Mesenchymal stem cell (in vitro differentiated cells and primary cell): Measurements from ENCODE around the gene RILPL1.
A peak's percentile ranks its signal among the peaks of the same experiment; 100 is the strongest.
"Not testable (repeated sequence)": the region's sequence is repeated elsewhere in the genome, so short reads cannot be mapped to it uniquely, and the experiment has no call there.

Experiments used
- DNase-seq: peaks from one replicate; pipeline ENCODE4 v3.0.0-alpha.2; 2013
- H2AFZ ChIP-seq: one replicate; pipeline ENCODE4 v1.6.1; 2013; ENCODE audit warnings: low read depth, mild to moderate bottlenecking, control low read depth, inconsistent platforms, low read length, moderate library complexity
- H2AK5ac ChIP-seq: 2 replicates; pipeline ENCODE4 v1.6.1; 2013; ENCODE audit warnings: low read length, moderate library complexity, mild to moderate bottlenecking, inconsistent platforms; ENCODE audit not compliant: severe bottlenecking
- H2BK120ac ChIP-seq: one replicate; pipeline ENCODE4 v1.6.1; 2013; ENCODE audit warnings: low read depth, mild to moderate bottlenecking, inconsistent platforms, low read length, moderate library complexity
- H2BK12ac ChIP-seq, 2 experiments: one replicate each; pipeline ENCODE4 v1.6.1; 2013; ENCODE audit warnings: inconsistent platforms in 2 of 2, low read length in 2 of 2, mild to moderate bottlenecking in 2 of 2, moderate library complexity in 2 of 2, control low read depth in 1 of 2
- H2BK15ac ChIP-seq: one replicate; pipeline ENCODE4 v1.6.1; 2013; ENCODE audit warnings: mild to moderate bottlenecking, low read depth, inconsistent platforms; ENCODE audit not compliant: poor library complexity, severe bottlenecking
- H2BK5ac ChIP-seq: 2 replicates; pipeline ENCODE4 v1.6.1; 2013; ENCODE audit warnings: low read depth, mild to moderate bottlenecking, low read length, control low read depth, inconsistent platforms; ENCODE audit not compliant: poor library complexity, severe bottlenecking
- H3K14ac ChIP-seq, 2 experiments: one replicate each; pipeline ENCODE4 v1.6.1; 2013; ENCODE audit warnings: inconsistent platforms in 2 of 2, low read length in 2 of 2, control low read depth in 1 of 2, mild to moderate bottlenecking in 1 of 2, moderate library complexity in 1 of 2
- H3K18ac ChIP-seq, 2 experiments: one replicate each; pipeline ENCODE4 v1.6.1; 2013; ENCODE audit warnings: inconsistent platforms in 2 of 2, low read length in 2 of 2, control low read depth in 1 of 2, low read depth in 1 of 2, mild to moderate bottlenecking in 1 of 2
- H3K23ac ChIP-seq, 2 experiments: one replicate each; pipeline ENCODE4 v1.6.1; 2013; ENCODE audit warnings: inconsistent platforms in 2 of 2, low read length in 2 of 2, mild to moderate bottlenecking in 2 of 2, moderate library complexity in 2 of 2, control low read depth in 1 of 2
- H3K27ac ChIP-seq: 2 replicates; pipeline ENCODE4 v1.5.1; 2013; ENCODE audit warnings: mild to moderate bottlenecking, moderate library complexity, low read length, control low read depth, inconsistent platforms; ENCODE audit not compliant: poor library complexity, severe bottlenecking
- H3K27me3 ChIP-seq, 2 experiments: 2 replicates each; pipeline versions ENCODE4 v1.6.1 to v1.7.0; 2013; ENCODE audit warnings: low read length in 2 of 2, mild to moderate bottlenecking in 2 of 2, moderate library complexity in 2 of 2, control low read depth in 1 of 2, inconsistent platforms in 1 of 2; ENCODE audit not compliant: control insufficient read depth in 1 of 2, insufficient read depth in 1 of 2
- H3K36me3 ChIP-seq, 2 experiments: 2 replicates each; pipeline versions ENCODE4 v1.6.1 to v1.7.0; 2013; ENCODE audit warnings: low read length in 2 of 2, control low read depth in 1 of 2, inconsistent platforms in 1 of 2, low read depth in 1 of 2, mild to moderate bottlenecking in 1 of 2; ENCODE audit not compliant: insufficient read depth in 2 of 2, control insufficient read depth in 1 of 2
- H3K4ac ChIP-seq, 2 experiments: one replicate each; pipeline ENCODE4 v1.6.1; 2013; ENCODE audit warnings: inconsistent platforms in 2 of 2, low read length in 2 of 2, mild to moderate bottlenecking in 2 of 2, moderate library complexity in 2 of 2, control low read depth in 1 of 2, low read depth in 1 of 2
- H3K4me1 ChIP-seq: 2 replicates; pipeline ENCODE4 v1.6.1; 2013; ENCODE audit warnings: low read depth, low read length, control low read depth; ENCODE audit not compliant: control insufficient read depth, insufficient read depth
- H3K4me2 ChIP-seq: 2 replicates; pipeline ENCODE4 v1.6.1; 2013; ENCODE audit warnings: low read length, mild to moderate bottlenecking, inconsistent platforms; ENCODE audit not compliant: poor library complexity, severe bottlenecking
- H3K4me3 ChIP-seq, 2 experiments: 2 replicates each; pipeline versions ENCODE4 v1.5.1 to v1.7.0; 2013; ENCODE audit warnings: low read length in 2 of 2, mild to moderate bottlenecking in 2 of 2, control low read depth in 1 of 2, low read depth in 1 of 2; ENCODE audit not compliant: insufficient read depth in 1 of 2
- H3K79me1 ChIP-seq: replicated peaks from 2 replicates; pipeline ENCODE4 v1.6.1; 2013; ENCODE audit warnings: mild to moderate bottlenecking, control low read depth, low read length, inconsistent platforms; ENCODE audit not compliant: poor library complexity, severe bottlenecking
- H3K9ac ChIP-seq: 2 replicates; pipeline ENCODE4 v1.7.0; 2013; ENCODE audit warnings: mild to moderate bottlenecking, low read length, moderate library complexity
- H3K9me3 ChIP-seq: 2 replicates; pipeline ENCODE4 v1.7.0; 2013; ENCODE audit warnings: mild to moderate bottlenecking, low read length; ENCODE audit not compliant: control insufficient read depth
- H4K8ac ChIP-seq: one replicate; pipeline ENCODE4 v1.6.1; 2013; ENCODE audit warnings: inconsistent platforms, mild to moderate bottlenecking, low read length, moderate library complexity
- H4K91ac ChIP-seq: one replicate; pipeline ENCODE4 v1.6.1; 2013; ENCODE audit warnings: mild to moderate bottlenecking, low read length, inconsistent platforms
- WGBS: methylation state at CpG from one replicate; pipeline ENCODE4 v1.1.7; 2013; ENCODE audit warnings: mixed read lengths; 5-methylcytosine and 5-hydroxymethylcytosine counted together

Gene RILPL1

GRCh38 chr12:123514582-123515221, 18.8 kb downstream of the RILPL1 start:
- not testable (repeated sequence) for H2BK120ac ChIP-seq, H2BK15ac ChIP-seq, H3K23ac ChIP-seq, H3K9ac ChIP-seq, H3K9me3 ChIP-seq, H3K27me3 ChIP-seq, H2BK5ac ChIP-seq, H4K8ac ChIP-seq, H3K4ac ChIP-seq, H3K4me3 ChIP-seq, H2BK12ac ChIP-seq, H3K18ac ChIP-seq, H2AFZ ChIP-seq, H3K4me2 ChIP-seq, DNase-seq, H2AK5ac ChIP-seq, H3K14ac ChIP-seq, H4K91ac ChIP-seq, H3K27ac ChIP-seq
- H3K79me1 ChIP-seq = peaks cover 17% of the 10 kb centered on the region
- no CpG with 5 or more reads among the region's 1 CpG for WGBS
- peaks cover 30% of the 10 kb centered on the region for H3K4me1 ChIP-seq
- peaks cover 56 to 74% of the 10 kb centered on the region in 2 experiments for H3K36me3 ChIP-seq

- Histone ChIP-seq H4K91ac (no peak overlapping the region), H4K8ac (no peak overlapping the region), H2BK120ac (no peak overlapping the region), H3K4me3 (no peak overlapping the region), H2AK5ac (no peak overlapping the region), H3K27me3 (no peaks in the 10 kb centered on the region), H2BK12ac (no peak overlapping the region), H3K4me1 (peaks cover 25% of the 10 kb centered on the region), H3K4me2 (no peak overlapping the region), H2AFZ (no peak overlapping the region), H3K36me3 (peaks cover 59 to 69% of the 10 kb centered on the region in 2 experiments), H2BK15ac (no peak overlapping the region), H3K23ac (no peak overlapping the region), H3K9ac (no peak overlapping the region), H3K79me1 (peaks cover 20% of the 10 kb centered on the region), H3K27ac (no peak overlapping the region), H3K14ac (no peak overlapping the region), H3K4ac (no peak overlapping the region), H2BK5ac (no peak overlapping the region), H3K9me3 (no peaks in the 10 kb centered on the region), H3K18ac (no peak overlapping the region)
- no peak for DNase-seq
- 94% methylated on average over 13 of the region's 13 CpGs for WGBS
These were observed 19.7 kb downstream of the RILPL1 start for GRCh38 chr12:123513805-123514204.

- Histone ChIP-seq H3K4me2 (no peak overlapping the region), H3K4me1 (peaks cover 21% of the 10 kb centered on the region), H3K79me1 (peaks cover 19% of the 10 kb centered on the region), H3K23ac (no peak overlapping the region), H2AFZ (no peak overlapping the region), H3K27me3 (no peaks in the 10 kb centered on the region), H3K4ac (no peak overlapping the region), H2BK12ac (peak overlapping the region; percentile 29 to 56), H2AK5ac (no peak overlapping the region), H2BK5ac (no peak overlapping the region), H3K36me3 (peaks cover 57 to 63% of the 10 kb centered on the region in 2 experiments), H4K91ac (no peak overlapping the region), H3K4me3 (no peak overlapping the region), H3K9me3 (no peaks in the 10 kb centered on the region), H4K8ac (no peak overlapping the region), H3K9ac (no peak overlapping the region), H3K27ac (peak overlapping the region; percentile 7), H3K18ac (peak overlapping the region in 1 of 2 experiments; percentile 35), H2BK120ac (no peak overlapping the region), H2BK15ac (no peak overlapping the region), H3K14ac (peak overlapping the region in 1 of 2 experiments; percentile 14)
- no peak for DNase-seq
- WGBS = 91% methylated on average over 25 of the region's 26 CpGs
These were observed 20.5 kb downstream of the RILPL1 start for GRCh38 chr12:123512838-123513665.

- Histone ChIP-seq H3K18ac (no peak overlapping the region), H3K4me2 (no peak overlapping the region), H3K27me3 (no peaks in the 10 kb centered on the region), H3K36me3 (peaks cover 39 to 42% of the 10 kb centered on the region in 2 experiments), H4K91ac (no peak overlapping the region), H3K27ac (no peak overlapping the region), H3K9me3 (no peaks in the 10 kb centered on the region), H3K14ac (no peak overlapping the region), H3K4me1 (peaks cover 3% of the 10 kb centered on the region), H2AFZ (no peak overlapping the region), H2AK5ac (no peak overlapping the region), H4K8ac (no peak overlapping the region), H3K79me1 (peaks cover 33% of the 10 kb centered on the region), H2BK120ac (no peak overlapping the region), H3K9ac (no peak overlapping the region), H3K4me3 (no peak overlapping the region), H3K4ac (no peak overlapping the region), H2BK5ac (no peak overlapping the region), H2BK12ac (no peak overlapping the region), H2BK15ac (no peak overlapping the region), H3K23ac (no peak overlapping the region)
- DNase-seq = no peak
- WGBS = 94% methylated on average over 6 of the region's 6 CpGs
These were observed 26.7 kb downstream of the RILPL1 start for GRCh38 chr12:123506843-123507236.
